IPS-18a (cell line): ENCODE results near the gene EGFLAM.
"Not testable (repeated sequence)": the region's sequence is repeated elsewhere in the genome, so short reads cannot be mapped to it uniquely, and the experiment has no call there.

Experiments used
- H3K27ac ChIP-seq: one replicate; pipeline ENCODE4 v1.5.1; 2013; ENCODE audit warnings: low read length
- H3K27me3 ChIP-seq: one replicate; pipeline ENCODE4 v1.6.1; 2013; ENCODE audit warnings: mild to moderate bottlenecking, low read length; ENCODE audit not compliant: control insufficient read depth, insufficient read depth
- H3K36me3 ChIP-seq: one replicate; pipeline ENCODE4 v1.6.1; 2013; ENCODE audit warnings: low read depth, low read length; ENCODE audit not compliant: control insufficient read depth
- H3K4me1 ChIP-seq: one replicate; pipeline ENCODE4 v1.6.1; 2013; ENCODE audit warnings: low read depth, low read length; ENCODE audit not compliant: control insufficient read depth
- H3K4me3 ChIP-seq: one replicate; pipeline ENCODE4 v1.5.1; 2013; ENCODE audit warnings: low read length
- H3K9ac ChIP-seq: one replicate; pipeline ENCODE4 v1.6.1; 2013; ENCODE audit warnings: mild to moderate bottlenecking, low read length, moderate library complexity
- H3K9me3 ChIP-seq: one replicate; pipeline ENCODE4 v1.6.1; 2013; ENCODE audit warnings: low read depth, low read length; ENCODE audit not compliant: control insufficient read depth

EGFLAM gene

GRCh38 chr5:38299585-38299984 is 41.2 kb downstream of the EGFLAM start:
- Histone ChIP-seq H3K27me3 (no peaks in the 10 kb centered on the region), H3K4me3 (no peak overlapping the region)

DNA sequence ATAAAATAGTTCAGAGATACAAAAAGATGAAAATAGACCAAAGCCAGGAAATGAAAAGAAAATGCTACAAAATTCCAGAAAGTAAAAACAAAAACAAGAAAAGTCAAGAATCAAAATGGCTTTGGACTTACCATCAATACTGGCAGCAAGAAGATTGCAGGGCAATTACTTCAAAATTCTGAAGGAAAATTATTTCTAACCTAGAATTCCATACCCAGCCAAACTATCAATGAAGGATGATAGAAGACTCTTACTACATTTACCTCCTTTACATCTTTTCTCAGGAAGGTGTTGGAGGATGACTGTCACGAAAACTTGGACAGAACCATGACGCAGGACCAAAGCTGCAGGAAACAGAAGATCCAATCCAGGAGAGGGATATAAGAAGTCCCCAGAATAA is 46.8 kb downstream of the EGFLAM start:
- peaks cover 6% of the 10 kb centered on the region for H3K9me3 ChIP-seq

More at GRCh38 chr5:38299585-38299984, 41.2 kb downstream of the EGFLAM start:
- no peaks in the 10 kb centered on the region for H3K9me3 ChIP-seq
- H3K36me3 ChIP-seq = no peaks in the 10 kb centered on the region
- H3K4me1 ChIP-seq = no peaks in the 10 kb centered on the region
- no peak overlapping the region for H3K27ac ChIP-seq
- no peak overlapping the region for H3K9ac ChIP-seq

GRCh38 chr5:38307845-38308244 is 49.5 kb downstream of the EGFLAM start:
- Histone ChIP-seq H3K9ac (no peak overlapping the region), H3K4me3 (no peak overlapping the region), H3K27me3 (no peaks in the 10 kb centered on the region), H3K36me3 (no peaks in the 10 kb centered on the region), H3K4me1 (no peaks in the 10 kb centered on the region), H3K9me3 (peaks cover 6% of the 10 kb centered on the region), H3K27ac (no peak overlapping the region)

More for the DNA sequence above, 46.8 kb downstream of the EGFLAM start:
- H3K27me3 ChIP-seq = no peaks in the 10 kb centered on the region
- no peaks in the 10 kb centered on the region for H3K36me3 ChIP-seq
- no peak overlapping the region for H3K4me3 ChIP-seq
- no peak overlapping the region for H3K9ac ChIP-seq
- H3K4me1 ChIP-seq = no peaks in the 10 kb centered on the region
- no peak overlapping the region for H3K27ac ChIP-seq

- no peaks in the 10 kb centered on the region for H3K4me1 ChIP-seq
- H3K9me3 ChIP-seq = no peaks in the 10 kb centered on the region
- no peaks in the 10 kb centered on the region for H3K27me3 ChIP-seq
- H3K36me3 ChIP-seq = no peaks in the 10 kb centered on the region
- H3K9ac ChIP-seq = no peak overlapping the region
- no peak overlapping the region for H3K27ac ChIP-seq
- H3K4me3 ChIP-seq = no peak overlapping the region
Measured at GRCh38 chr5:38316544-38317224, 58.3 kb downstream of the EGFLAM start.

GRCh38 chr5:38317868-38318267 is 59.5 kb downstream of the EGFLAM start:
- Histone ChIP-seq H3K4me1 (no peaks in the 10 kb centered on the region), H3K9me3 (no peaks in the 10 kb centered on the region), H3K27ac (no peak overlapping the region), H3K27me3 (no peaks in the 10 kb centered on the region), H3K4me3 (no peak overlapping the region), H3K9ac (no peak overlapping the region), H3K36me3 (no peaks in the 10 kb centered on the region)

GRCh38 chr5:38319491-38319890 is 61.1 kb downstream of the EGFLAM start:
- Histone ChIP-seq H3K27me3 (no peaks in the 10 kb centered on the region), H3K9me3 (no peaks in the 10 kb centered on the region), H3K27ac (no peak overlapping the region), H3K4me3 (no peak overlapping the region), H3K4me1 (no peaks in the 10 kb centered on the region), H3K36me3 (no peaks in the 10 kb centered on the region), H3K9ac (no peak overlapping the region)

DNA sequence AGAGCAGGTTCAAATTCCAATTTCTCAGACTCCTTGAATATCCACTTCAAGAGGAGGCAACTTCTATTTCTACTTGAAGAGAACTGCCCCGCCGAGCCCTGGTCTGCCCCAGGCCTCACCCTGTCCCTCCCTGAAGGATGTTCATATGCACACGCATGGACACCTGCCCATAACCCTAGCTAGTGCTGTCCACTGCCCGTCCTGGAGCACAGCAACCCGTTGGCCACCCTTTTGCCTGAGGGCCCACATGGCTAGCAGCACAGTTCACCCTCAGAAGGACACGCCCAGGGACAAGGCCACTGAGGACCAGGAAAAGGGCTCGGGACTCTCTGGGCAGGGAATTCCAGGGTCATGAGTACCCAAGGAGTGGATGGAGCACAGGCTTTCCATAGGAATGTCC is 63.6 kb downstream of the EGFLAM start:
- Histone ChIP-seq H3K4me3 (no peak overlapping the region), H3K9ac (no peak overlapping the region), H3K9me3 (no peaks in the 10 kb centered on the region), H3K27me3 (no peaks in the 10 kb centered on the region), H3K4me1 (no peaks in the 10 kb centered on the region), H3K36me3 (no peaks in the 10 kb centered on the region), H3K27ac (no peak overlapping the region)

DNA sequence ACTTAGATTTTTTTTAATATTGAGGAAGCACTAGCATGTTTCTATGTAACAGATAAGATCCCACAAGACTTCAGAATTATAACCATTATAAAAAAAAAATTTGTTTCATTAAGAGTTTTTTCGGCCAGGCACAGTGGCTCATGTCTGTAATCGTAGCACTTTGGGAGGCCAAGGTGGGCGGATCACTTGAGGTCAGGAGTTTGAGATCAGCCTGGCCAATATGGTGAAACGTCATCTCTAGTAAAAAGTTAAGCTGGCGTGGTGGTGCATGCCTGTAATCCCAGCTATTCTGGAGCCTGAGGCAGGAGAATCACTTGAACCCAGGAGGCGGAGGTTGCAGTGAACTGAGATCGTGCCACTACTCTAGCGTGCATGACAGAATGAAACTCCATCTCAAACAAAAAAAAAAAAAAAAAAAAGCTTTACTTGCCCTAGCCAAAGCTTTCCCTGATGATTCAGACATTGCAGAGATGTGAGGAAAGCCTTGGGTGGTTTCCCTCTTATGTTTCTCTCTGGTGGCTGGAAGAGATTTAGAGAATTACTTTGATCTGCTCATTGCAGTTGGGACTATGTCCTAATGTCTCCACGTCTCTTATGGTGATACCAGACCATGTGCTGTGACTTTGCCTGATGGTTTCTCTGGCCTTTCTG is 65.4 kb downstream of the EGFLAM start:
- H3K4me1 ChIP-seq = no peaks in the 10 kb centered on the region

GRCh38 chr5:38329132-38329715 is 70.9 kb downstream of the EGFLAM start:
- no peaks in the 10 kb centered on the region for H3K9me3 ChIP-seq
- H3K27ac ChIP-seq = no peak overlapping the region
- no peaks in the 10 kb centered on the region for H3K4me1 ChIP-seq
- H3K27me3 ChIP-seq = no peaks in the 10 kb centered on the region
- H3K4me3 ChIP-seq = no peak overlapping the region
- H3K36me3 ChIP-seq = no peaks in the 10 kb centered on the region
- no peak overlapping the region for H3K9ac ChIP-seq

More for the DNA sequence above, 65.4 kb downstream of the EGFLAM start:
- Histone ChIP-seq H3K27ac (no peak overlapping the region), H3K9me3 (no peaks in the 10 kb centered on the region), H3K36me3 (no peaks in the 10 kb centered on the region), H3K9ac (no peak overlapping the region), H3K27me3 (no peaks in the 10 kb centered on the region), H3K4me3 (no peak overlapping the region)

DNA sequence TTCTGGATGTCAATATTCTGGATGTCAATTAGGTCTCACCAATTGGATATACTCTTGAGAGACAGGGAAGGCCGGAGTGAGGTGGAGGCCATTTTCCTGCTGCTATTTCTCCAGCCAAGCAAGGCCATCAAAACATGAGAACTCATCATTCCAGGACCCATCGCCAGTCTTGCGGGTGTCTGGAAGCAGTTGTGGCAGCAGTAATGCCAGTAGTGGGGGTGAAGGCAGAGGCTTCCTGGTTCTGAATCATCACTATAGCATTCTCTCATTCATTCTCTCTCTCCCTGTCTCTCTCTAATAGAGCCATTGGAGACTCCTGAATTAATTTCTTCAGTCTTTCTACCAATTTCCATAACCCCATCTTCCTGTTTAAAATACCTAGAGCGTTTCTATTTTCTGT is 71.8 kb downstream of the EGFLAM start:
- no peaks in the 10 kb centered on the region for H3K27me3 ChIP-seq
- no peaks in the 10 kb centered on the region for H3K9me3 ChIP-seq
- no peak overlapping the region for H3K9ac ChIP-seq
- H3K4me1 ChIP-seq = no peaks in the 10 kb centered on the region
- no peak overlapping the region for H3K27ac ChIP-seq
- H3K36me3 ChIP-seq = no peaks in the 10 kb centered on the region
- H3K4me3 ChIP-seq = no peak overlapping the region

GRCh38 chr5:38331831-38332230 is 73.5 kb downstream of the EGFLAM start:
- H3K4me3 ChIP-seq = no peak overlapping the region
- H3K9me3 ChIP-seq = no peaks in the 10 kb centered on the region
- H3K27me3 ChIP-seq = no peaks in the 10 kb centered on the region
- no peak overlapping the region for H3K9ac ChIP-seq
- H3K4me1 ChIP-seq = no peaks in the 10 kb centered on the region
- no peaks in the 10 kb centered on the region for H3K36me3 ChIP-seq
- no peak overlapping the region for H3K27ac ChIP-seq

DNA sequence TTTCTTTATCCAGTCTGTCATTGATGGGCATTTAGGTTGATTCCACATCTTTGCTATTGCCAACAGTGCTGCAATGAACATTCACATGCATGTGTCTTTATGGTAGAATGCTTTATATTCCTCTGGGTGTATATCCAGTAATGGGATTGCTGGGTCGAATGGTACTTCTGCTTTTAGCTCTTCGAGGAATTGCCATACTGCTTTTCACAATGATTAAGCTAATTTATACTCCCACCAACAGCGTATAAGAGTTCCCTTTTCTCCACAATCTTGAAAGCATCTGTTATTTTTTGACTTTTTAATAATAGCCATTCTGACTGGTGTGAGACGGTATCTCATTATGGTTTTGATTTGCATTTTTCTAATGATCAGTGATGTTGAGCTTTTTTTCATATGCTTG is 74.8 kb downstream of the EGFLAM start:
- not testable (repeated sequence) for H3K9ac ChIP-seq, H3K36me3 ChIP-seq, H3K27ac ChIP-seq, H3K4me3 ChIP-seq, H3K27me3 ChIP-seq, H3K9me3 ChIP-seq, H3K4me1 ChIP-seq
